Measurements from ENCODE around the gene OGFOD2. TPM values are rescaled to one million over a fixed set of nuclear protein-coding genes. Genes with fewer than 3 reads are reported as not detected.
A peak's percentile ranks its signal among the peaks of the same experiment; 100 is the strongest.

Gene OGFOD2
- total RNA-seq, 2 donors from 2014 or later = 6.6 to 9.6 TPM

DNA sequence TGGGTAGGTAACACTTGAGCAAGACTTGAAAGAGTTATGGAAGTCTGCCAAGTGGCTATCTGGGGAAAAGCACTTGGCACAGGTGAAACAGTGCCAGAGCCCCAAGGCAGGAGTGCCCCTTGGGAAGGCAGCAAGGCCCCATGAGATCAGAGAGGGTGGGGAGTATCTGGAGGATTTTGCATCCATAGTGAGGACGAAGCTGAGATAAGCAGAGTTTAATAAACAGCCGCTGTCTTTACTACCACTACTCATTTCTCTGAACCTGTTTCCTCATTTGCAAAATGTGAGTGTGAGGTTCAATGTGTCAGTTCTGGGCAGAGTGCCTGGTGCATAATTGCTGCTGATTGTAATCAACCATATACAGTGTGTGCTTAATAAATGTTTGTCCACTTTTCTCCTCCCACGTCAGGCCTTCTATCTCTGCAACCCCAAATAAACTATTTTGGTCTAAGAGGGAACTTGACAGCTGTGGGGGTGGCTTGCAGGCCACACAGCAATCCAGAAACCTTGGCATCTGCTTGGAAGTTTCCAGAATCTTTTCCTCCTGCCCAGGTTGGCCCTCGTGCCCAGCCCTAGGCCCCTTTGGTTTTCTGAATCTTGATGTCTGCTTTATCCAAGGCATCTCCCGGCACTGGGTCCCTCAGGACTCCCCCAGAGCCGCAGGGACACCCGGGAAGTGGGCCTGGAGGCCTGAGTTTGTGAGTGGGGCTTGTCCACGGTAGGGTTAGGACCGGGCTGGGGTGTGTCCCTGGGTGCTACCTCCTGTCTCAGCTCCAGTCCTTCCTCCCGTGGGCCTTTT lies 13.3 kb upstream of the OGFOD2 start:
- Histone ChIP-seq H3K36me3 (peaks cover 8% of the 10 kb centered on the region), H3K4me1 (ENCODE audit: control insufficient read depth in 1 of 2, low read depth in 2 of 2) (peaks cover 21 to 28% of the 10 kb centered on the region in 2 donors), H3K27me3 (replicated peaks; ENCODE audit: insufficient read depth) (no peaks in the 10 kb centered on the region), H3K27ac (no peak overlapping the region), H3K9me3 (no peaks in the 10 kb centered on the region), H3K4me3 (no peak overlapping the region)
- ATAC-seq (ENCODE audit: insufficient number of reproducible peaks, low FRiP score, low read depth) (no peak), DNase-seq (ENCODE audit: low spot score) (no peak)
- TF ChIP-seq, protein P1, sequence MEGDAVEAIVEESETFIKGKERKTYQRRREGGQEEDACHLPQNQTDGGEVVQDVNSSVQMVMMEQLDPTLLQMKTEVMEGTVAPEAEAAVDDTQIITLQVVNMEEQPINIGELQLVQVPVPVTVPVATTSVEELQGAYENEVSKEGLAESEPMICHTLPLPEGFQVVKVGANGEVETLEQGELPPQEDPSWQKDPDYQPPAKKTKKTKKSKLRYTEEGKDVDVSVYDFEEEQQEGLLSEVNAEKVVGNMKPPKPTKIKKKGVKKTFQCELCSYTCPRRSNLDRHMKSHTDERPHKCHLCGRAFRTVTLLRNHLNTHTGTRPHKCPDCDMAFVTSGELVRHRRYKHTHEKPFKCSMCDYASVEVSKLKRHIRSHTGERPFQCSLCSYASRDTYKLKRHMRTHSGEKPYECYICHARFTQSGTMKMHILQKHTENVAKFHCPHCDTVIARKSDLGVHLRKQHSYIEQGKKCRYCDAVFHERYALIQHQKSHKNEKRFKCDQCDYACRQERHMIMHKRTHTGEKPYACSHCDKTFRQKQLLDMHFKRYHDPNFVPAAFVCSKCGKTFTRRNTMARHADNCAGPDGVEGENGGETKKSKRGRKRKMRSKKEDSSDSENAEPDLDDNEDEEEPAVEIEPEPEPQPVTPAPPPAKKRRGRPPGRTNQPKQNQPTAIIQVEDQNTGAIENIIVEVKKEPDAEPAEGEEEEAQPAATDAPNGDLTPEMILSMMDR (IDR thresholded peaks at IDR 0.05) = no peak

DNA sequence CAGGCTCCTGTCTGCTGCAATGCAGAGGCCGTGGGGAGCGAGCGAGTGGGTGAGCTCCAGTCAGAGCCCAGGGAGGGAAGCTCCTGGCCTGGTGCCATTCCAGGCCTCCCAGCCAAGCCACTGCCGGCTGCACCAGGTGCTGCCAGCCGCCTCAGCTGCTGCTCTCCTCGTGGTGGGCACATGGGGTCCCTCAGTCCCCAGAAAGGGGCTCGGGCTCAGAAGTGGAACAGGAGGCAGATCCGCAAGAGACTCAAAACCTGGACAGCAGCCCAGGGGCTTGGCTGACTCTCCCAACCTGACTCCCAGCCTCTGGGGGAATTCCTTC lies 11.1 kb upstream of the OGFOD2 start:
- ATAC-seq (ENCODE audit: insufficient number of reproducible peaks, low FRiP score, low read depth) (no peak), DNase-seq (ENCODE audit: low spot score) (no peak)
- Histone ChIP-seq H3K36me3 (peaks cover 8% of the 10 kb centered on the region), H3K4me3 (peak overlapping the region; percentile 40), H3K9me3 (no peaks in the 10 kb centered on the region), H3K4me1 (ENCODE audit: control insufficient read depth in 1 of 2, low read depth in 2 of 2) (peaks cover 21 to 28% of the 10 kb centered on the region in 2 donors), H3K27me3 (replicated peaks; ENCODE audit: insufficient read depth) (no peaks in the 10 kb centered on the region), H3K27ac (no peak overlapping the region)
- TF ChIP-seq, protein P1 (IDR thresholded peaks at IDR 0.05) = no peak

DNA sequence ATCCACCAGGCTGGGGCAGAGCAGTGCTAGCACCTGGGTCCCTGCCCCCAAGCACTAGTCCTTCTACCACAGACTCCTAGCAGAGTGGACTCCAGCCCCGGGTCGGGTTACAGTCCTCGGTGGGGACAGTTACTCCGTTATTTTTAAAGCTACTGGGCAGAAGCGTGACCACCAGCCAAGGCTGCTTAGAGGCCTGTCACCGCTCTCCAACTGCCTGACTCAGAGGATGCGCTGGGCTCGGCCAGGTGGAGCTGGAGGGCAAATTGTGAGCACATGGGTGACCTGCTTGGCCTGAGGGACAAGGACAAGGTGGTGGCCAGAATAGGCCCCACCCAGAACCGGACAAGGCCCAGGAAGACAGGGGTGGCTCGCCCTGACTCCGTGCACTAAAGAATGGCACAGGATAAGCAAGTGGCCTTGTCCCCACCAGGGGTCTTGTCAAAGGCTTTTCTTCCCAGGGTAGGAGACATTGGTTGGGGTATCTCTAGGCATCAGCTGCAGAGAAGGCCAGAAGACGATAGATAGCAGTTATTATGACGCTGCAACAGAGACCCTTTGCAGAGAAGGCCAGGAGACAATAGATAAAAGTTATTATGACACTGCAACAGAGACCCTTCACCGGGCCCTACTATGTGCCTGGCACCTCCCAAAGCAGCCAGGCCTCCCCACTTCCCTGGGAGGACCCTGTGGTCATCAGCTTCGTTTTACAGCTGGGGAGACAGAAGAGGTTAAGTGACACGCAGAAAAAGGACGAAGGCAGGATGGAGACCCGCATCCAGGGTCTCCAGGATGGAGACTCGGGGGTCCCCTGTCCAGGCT lies 10.4 kb upstream of the OGFOD2 start:
- Histone ChIP-seq H3K4me3 (no peak overlapping the region), H3K27me3 (replicated peaks; ENCODE audit: insufficient read depth) (no peaks in the 10 kb centered on the region), H3K4me1 (ENCODE audit: control insufficient read depth in 1 of 2, low read depth in 2 of 2) (peaks cover 21 to 28% of the 10 kb centered on the region in 2 donors), H3K36me3 (peaks cover 6% of the 10 kb centered on the region), H3K27ac (no peak overlapping the region), H3K9me3 (no peaks in the 10 kb centered on the region)
- DNase-seq (ENCODE audit: low spot score) (no peak), ATAC-seq (ENCODE audit: insufficient number of reproducible peaks, low FRiP score, low read depth) (no peak)
- TF ChIP-seq, protein P1 (IDR thresholded peaks at IDR 0.05) = no peak

DNA sequence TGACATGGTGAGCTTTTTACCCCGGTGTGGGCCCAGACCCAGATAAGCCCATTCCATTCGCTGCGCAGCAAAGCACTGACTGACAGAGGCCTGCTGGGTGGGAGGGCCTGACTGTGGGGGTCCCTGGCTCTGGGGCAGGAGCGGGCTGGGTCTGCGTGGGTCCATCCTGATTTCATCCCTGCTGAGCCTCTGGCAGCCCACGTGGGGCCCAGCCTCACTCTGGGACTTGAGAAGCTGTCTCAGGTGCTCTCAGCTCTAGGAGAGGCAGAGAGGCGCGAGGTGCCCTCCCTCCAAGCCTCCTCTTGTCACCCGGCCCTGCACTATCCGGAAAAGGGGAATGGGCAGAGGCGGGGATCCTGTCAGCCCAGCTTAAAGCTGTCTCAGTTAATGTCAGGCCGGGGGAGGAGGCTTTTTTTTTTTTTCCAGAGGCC lies 9.7 kb upstream of the OGFOD2 start:
- ATAC-seq (ENCODE audit: insufficient number of reproducible peaks, low FRiP score, low read depth) (peak; percentile 1), DNase-seq (ENCODE audit: low spot score) (no peak)
- Histone ChIP-seq H3K4me1 (ENCODE audit: control insufficient read depth in 1 of 2, low read depth in 2 of 2) (peaks cover 21 to 28% of the 10 kb centered on the region in 2 donors), H3K9me3 (no peaks in the 10 kb centered on the region), H3K27ac (peak overlapping the region in 1 of 2 donors; percentile 30), H3K4me3 (peak overlapping the region; percentile 90), H3K36me3 (no peaks in the 10 kb centered on the region), H3K27me3 (replicated peaks; ENCODE audit: insufficient read depth) (no peaks in the 10 kb centered on the region)
- TF ChIP-seq, protein P1 (IDR thresholded peaks at IDR 0.05) = no peak

Measured in thoracic aorta (tissue), 2 donors.